SK-N-SH treated with all-trans-retinoic acid at 6 μM for 48 hours (cell line): ENCODE data around the gene TTC33.

Experiments
- BACH2 ChIP-seq: fragments of 250-450 bp; sonication (Bioruptor Pico); IDR thresholded peaks from 2 replicates; pipeline ENCODE4 v1.9.0; 2021; ENCODE audit warnings: mild to moderate bottlenecking, borderline replicate concordance
- OSR1 ChIP-seq: fragments of 250-450 bp; sonication (Bioruptor Pico); IDR thresholded peaks from 2 replicates; pipeline ENCODE4 v1.8.0; 2022; ENCODE audit warnings: moderate library complexity, mild to moderate bottlenecking, inconsistent platforms
- PPARA ChIP-seq: fragments of 250-450 bp; sonication (Bioruptor Pico); IDR thresholded peaks from 2 replicates; pipeline ENCODE4 v1.5.0; 2020; ENCODE audit warnings: mild to moderate bottlenecking, borderline replicate concordance
- SNAI2 ChIP-seq: fragments of 250-450 bp; sonication (Bioruptor Pico); IDR thresholded peaks from 2 replicates; pipeline ENCODE4 v1.5.0; 2020; ENCODE audit warnings: mild to moderate bottlenecking, moderate library complexity
- TOX ChIP-seq: fragments of 250-450 bp; sonication (Bioruptor Pico); IDR thresholded peaks from 2 replicates; pipeline ENCODE4 v1.8.0; 2021; ENCODE audit warnings: mild to moderate bottlenecking, moderate library complexity, borderline replicate concordance
- ZFP30 ChIP-seq: fragments of 450-650 bp; formaldehyde crosslinking; IDR thresholded peaks from 2 replicates; pipeline ENCODE4 v1.5.0; 2022; ENCODE audit warnings: mild to moderate bottlenecking, moderate library complexity
- ZNF8 ChIP-seq: fragments of 450-650 bp; formaldehyde crosslinking; IDR thresholded peaks from 2 replicates; pipeline ENCODE4 v1.5.0; 2020; ENCODE audit warnings: mild to moderate bottlenecking, moderate library complexity
- TF ChIP-seq, protein P1 (sequence below): fragments of 250-450 bp; sonication (Bioruptor Pico); IDR thresholded peaks from 2 replicates; pipeline ENCODE4 v1.8.0; 2020; ENCODE audit warnings: mild to moderate bottlenecking, moderate library complexity, borderline replicate concordance
- TF ChIP-seq, protein P2 (sequence below): fragments of 250-450 bp; sonication (Bioruptor Pico); IDR thresholded peaks from 2 replicates; pipeline ENCODE4 v1.5.1; 2020; ENCODE audit warnings: low read depth, mild to moderate bottlenecking, moderate library complexity

GRCh38 chr5:40499518-40500273, 256.1 kb downstream of the TTC33 start:
- no peak for TF ChIP-seq TOX
- TF ChIP-seq ZFP30: no peak
- no peak for TF ChIP-seq OSR1
- TF ChIP-seq, protein P1, sequence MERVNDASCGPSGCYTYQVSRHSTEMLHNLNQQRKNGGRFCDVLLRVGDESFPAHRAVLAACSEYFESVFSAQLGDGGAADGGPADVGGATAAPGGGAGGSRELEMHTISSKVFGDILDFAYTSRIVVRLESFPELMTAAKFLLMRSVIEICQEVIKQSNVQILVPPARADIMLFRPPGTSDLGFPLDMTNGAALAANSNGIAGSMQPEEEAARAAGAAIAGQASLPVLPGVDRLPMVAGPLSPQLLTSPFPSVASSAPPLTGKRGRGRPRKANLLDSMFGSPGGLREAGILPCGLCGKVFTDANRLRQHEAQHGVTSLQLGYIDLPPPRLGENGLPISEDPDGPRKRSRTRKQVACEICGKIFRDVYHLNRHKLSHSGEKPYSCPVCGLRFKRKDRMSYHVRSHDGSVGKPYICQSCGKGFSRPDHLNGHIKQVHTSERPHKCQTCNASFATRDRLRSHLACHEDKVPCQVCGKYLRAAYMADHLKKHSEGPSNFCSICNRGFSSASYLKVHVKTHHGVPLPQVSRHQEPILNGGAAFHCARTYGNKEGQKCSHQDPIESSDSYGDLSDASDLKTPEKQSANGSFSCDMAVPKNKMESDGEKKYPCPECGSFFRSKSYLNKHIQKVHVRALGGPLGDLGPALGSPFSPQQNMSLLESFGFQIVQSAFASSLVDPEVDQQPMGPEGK (CRISPR knock-in tag): no peak
- TF ChIP-seq PPARA (CRISPR knock-in tag): no peak
- no peak for TF ChIP-seq ZNF8 (CRISPR knock-in tag)
- TF ChIP-seq, protein P2, sequence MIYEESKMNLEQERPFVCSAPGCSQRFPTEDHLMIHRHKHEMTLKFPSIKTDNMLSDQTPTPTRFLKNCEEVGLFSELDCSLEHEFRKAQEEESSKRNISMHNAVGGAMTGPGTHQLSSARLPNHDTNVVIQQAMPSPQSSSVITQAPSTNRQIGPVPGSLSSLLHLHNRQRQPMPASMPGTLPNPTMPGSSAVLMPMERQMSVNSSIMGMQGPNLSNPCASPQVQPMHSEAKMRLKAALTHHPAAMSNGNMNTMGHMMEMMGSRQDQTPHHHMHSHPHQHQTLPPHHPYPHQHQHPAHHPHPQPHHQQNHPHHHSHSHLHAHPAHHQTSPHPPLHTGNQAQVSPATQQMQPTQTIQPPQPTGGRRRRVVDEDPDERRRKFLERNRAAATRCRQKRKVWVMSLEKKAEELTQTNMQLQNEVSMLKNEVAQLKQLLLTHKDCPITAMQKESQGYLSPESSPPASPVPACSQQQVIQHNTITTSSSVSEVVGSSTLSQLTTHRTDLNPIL: no peak
- no peak for TF ChIP-seq BACH2 (CRISPR knock-in tag)
- TF ChIP-seq SNAI2 (CRISPR knock-in tag): no peak
